NCI-H748 (cell line): ENCODE results near the gene C10orf105.

Experiments
- DNase-seq: peaks from one replicate; lab custom pipeline; 2025; ENCODE audit not compliant: unreplicated experiment; lab: John Stamatoyannopoulos, UW

C10orf105 gene, protein sequence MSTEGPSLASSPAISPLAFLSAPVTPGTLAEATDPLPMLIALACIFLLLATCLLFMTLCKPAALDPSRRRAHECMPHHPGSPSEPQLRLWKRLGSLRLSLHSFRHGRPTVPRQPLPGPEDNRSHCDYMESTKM

DNA sequence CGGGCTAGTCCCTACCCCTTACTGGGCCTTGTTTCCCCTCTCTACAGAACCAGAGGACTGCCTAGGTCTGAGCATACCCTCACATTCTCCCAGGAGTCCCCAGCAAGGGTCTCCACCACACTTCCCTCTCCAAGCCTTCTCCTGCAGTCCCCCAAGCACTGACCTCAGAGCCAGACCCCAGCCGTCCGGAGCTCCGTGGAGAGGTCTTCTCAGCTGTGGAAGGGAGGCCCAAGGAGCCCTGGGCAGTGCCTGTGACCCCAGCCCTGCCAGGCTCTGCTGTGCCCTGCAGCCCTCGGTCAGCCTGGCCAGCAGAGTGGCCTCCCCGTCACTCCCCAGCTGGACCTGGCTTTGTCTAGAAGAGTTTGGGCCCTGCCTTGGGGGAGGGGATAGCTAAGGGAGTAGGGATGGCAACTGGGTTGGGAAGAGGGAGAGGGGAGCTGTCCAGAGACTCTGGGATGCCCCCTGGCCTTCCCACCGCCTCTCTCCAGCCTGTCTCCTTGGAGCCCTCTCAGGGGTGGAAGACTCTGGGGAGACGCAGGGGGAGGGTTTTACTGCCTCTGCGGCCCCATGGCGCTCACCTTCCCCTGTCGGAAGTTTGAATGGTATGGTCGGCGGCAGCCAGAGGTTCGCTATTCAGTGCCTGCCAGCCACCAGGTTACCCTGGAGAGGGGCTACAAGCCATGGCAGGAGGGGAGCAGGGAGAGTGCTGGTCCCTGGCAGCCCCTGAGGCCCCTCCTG, at the start of gene C10orf105:
C10orf105 (minus strand) TSS at position 315 of the 738 bp plus-strand sequence. CDS start 3,441 bp downstream, outside the sequence.
- DNase-seq = no peak

DNA sequence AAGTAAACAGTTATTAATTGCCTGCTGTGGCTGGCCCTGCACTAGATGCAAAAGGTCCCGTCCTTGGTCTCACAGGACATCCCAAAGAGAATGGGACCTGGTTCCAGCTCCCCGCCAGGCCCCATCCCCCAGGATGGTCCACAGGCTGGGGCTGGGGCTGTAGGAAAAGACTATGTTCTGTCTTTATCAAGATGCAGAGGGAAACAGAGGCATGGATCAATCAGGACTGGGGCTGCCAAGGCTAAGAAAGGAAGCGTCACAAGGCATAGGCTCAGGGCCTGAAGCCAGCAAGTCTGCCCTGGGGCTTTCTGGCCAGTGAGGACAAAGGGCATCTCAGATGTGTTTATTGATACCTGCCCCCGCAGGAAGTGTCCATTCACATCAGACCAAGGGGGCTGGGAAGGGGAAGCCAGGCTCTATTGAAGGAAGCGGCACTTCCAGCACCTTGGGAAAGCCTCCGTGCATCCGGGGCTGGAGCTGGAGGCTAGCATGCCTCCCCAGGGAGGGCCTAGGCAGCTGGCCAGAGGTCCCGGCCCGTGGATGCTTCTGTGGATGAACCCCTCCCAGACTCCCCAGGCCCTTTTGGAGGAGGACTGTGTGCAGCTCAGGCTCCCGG, 48.0 kb upstream of the C10orf105 start:
- peak; percentile 24 for DNase-seq

DNA sequence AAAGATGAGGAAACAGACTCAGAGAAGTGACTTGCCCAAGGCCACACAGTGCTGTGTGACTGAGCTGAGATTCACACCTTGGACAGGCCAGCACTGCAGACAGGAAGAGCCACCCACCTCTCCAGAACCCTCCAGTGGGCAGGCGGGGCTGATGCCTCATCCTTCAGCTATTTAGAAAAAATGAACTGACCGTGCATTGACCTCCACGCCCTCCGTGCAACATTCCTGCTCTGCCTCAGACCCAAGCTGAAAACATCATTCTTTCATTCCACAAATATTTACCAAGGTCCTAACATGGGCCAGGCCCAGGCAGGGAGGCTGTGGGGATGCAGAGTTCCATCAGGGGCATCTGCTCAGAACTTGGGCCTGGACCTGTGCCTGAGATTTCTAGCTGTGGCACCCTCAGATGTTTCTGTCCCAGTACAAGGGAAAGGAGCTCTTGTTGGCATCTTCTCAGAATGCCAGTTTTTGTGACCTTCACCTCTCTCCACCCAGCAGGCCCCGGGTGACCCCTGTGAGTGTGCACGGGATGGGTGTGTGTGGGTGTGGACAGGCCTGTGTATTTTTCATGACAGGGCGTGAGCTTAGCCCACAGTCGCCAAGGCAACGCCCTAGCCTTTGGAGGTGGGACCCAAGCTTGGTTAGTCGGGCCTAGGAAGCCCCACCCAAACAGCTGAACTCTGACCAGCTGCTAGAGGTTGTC, 47.3 kb upstream of the C10orf105 start:
- DNase-seq = peak; percentile 78

DNA sequence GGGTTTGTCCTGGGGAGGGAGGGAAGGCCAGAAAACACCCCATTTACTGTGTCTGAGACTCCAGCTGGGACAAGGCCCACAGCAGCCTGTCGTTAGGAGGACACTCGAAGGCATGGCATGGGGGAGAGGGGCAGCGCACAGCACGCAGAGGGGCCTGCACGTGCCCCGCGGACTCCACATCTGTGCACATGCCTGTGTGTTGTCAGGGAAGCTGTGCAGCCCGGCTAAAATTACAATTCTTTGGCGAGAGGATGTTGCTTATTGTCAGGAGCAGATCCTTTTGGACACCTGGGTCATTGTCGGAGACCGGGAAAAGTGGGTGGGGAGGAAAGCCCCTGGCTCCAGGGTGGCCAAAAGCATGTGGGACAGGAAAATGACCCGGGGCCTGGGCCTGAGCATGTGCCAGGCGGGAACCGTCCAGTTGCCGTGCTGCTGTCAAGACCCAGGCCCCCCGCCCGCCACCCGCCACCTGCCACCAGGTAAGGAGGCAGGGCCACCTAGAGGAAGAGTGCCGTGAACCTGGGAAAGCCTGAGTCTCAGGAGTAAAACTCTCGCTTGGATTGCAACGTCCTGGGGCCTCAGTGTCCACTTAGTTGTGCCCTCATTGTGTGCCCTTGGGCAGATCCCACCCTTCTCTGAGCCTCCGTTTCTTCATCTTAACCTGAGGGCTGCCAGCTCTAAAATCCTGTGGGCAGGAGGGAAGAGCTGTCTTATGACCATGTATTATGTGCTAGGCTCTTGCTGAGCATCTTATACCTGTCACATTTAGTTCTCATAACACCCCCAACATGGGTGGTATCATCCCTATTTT, 46.5 kb upstream of the C10orf105 start:
- DNase-seq = no peak

DNA sequence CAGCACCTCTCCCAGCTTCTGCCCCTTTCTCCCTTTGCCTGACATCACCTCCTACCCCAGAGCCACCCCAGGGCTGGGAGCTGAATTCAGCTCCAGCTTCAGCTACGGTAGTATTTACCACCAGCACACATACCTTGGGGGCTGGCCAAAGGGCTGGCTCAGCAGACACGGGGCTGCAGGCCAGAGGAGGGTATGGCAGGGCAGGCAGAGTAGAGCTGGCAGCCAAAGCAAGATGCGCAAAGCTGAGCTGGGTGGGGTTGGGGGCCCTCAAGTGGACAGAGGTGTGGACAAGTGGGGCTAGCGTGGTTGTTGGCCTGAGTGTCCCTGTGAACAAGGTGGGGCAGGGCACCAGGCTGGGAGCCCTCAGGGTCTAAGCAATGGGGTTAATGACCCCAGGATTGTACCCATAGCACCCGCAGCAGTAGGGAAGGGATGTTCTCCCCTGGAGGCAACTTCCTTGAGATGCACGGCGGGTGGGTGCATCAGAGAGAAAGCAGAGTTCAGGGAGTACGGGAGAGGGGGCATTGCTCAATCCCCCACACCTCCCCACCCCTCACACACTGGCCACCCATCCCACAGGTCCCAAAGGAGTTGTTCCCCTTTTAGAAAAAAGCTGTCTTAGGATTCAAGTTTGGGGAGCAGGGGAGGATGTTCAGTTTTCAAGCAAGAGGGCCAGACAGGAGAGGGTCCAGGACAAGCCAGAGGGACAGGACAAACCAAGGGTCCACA, 45.8 kb upstream of the C10orf105 start:
- DNase-seq = no peak

DNA sequence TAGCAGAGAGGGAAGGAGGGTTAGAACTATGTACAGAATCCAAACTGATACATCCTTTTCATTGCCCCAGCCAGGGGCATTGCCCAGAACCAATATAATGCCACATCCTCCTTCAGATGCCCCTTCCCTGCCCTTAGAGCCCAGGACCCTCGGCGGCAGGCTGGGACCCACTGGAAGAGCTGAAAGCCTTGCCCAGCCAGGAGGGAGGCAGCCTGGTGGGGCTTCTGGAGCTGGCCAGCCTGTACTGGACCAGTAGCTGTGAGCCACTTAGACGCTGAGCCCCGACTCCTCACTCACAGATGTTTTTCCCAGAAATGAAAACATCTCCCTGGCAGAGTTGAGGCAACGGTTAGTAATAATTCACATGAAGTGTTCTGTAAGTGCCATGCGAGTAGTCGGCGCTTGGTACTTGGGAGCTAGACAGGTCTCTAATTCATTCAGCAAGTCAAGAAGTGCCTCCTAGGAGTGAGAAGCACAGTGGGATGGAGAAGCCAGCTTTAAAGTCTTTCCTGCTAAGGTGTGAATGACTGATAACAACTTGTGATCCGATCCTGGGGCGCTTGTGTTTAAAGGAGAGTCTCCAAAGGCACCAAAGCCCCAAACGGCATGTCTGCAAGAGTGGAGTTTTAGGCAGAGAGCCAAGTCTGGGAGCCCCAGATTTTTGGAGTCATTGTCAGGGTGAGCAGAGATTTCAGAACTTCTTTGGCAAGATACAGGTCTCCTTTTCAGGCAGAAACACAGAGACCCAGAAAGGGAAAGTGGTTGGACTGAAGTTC, 44.0 kb upstream of the C10orf105 start:
- no peak for DNase-seq

DNA sequence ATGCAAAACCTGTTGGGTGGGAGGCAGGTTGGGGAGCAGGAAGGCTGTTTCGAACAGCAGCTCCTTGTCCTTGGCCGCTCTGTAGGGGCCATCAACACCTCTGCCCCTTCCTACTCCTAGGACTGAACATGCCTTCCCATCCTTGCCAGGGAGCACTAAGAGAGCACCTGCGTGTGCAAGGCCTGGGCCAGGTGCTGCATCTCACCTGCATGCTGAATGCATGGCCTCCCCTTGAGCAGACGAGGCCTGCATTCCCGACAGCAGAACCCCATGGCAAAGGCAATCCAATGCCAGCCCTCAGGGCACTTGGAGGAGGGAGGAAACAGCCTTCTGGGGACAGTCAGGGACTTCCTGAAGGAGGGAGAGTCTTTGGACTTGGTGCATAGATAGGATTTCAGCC, 42.7 kb upstream of the C10orf105 start:
- DNase-seq = no peak

DNA sequence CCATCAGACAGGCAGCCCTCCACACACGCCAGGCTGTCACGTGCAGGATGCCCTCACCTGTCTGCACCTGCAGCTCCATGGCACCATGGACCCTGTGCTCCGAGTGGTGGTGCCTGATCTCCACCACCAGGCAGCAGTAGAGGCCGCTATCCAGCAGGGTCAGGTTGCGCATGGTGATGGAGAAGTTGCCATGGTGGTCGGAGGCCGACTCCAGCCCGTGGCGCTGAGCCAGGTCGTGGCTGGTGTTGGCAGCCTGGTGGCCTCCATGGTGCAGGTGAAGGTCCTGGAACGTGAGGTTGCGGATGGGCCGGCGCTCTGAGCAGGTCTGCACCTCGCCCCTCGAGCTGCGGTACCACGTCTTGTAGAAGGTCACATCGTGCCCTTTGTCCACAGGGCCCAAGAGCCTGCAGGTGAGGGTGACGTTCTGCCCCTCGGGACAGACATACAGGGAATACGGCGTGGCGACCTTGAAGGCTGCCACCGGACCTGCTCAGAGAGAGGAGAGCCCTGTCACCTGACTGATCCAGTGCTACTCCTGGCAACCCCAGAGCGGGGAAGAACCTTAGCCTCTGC, 42.0 kb upstream of the C10orf105 start:
- no peak for DNase-seq

DNA sequence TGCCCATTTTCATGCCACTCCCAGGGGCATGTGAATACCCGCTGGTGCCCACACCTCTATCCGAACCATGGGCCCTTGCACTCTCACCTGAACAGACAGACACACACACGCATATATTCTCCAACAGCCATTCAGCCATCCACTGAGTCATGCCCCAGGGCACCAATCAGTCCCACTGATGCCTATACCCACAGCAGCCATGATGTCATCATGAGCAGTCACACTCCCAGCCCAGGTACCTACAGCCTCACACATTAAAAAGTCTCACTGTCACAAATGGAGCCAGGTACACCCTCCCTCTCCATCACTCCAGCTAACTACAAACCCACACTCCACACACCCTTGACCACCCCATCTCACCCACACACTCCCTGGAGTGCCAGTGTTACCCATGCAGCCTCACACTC, 41.5 kb upstream of the C10orf105 start:
- DNase-seq = no peak

DNA sequence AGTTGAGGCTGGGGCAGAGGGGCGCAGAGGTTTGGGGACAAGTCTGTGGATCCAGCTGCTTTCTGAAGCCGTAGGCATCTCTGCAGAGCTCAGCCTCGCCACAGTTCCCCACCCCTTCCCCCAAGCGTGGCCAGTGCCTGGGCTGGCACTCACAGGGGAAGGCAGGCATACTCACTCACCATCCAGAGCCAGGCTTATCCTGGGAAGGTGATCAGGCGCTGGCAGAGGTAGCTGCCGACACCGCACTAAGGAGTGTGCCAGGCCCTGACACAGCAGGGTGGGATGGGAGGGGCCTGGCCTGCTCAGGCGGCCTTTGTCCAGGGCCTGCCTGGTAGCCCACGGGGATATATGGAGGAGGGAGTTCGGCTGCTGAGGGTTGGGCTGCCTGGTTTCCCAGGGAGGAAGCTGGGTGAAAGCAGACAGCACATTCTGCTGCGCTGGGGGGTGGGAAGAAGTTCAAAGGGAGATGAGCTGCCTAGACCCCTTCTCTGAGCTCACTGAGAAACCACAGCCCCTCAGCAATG, 37.9 kb upstream of the C10orf105 start:
- no peak for DNase-seq

DNA sequence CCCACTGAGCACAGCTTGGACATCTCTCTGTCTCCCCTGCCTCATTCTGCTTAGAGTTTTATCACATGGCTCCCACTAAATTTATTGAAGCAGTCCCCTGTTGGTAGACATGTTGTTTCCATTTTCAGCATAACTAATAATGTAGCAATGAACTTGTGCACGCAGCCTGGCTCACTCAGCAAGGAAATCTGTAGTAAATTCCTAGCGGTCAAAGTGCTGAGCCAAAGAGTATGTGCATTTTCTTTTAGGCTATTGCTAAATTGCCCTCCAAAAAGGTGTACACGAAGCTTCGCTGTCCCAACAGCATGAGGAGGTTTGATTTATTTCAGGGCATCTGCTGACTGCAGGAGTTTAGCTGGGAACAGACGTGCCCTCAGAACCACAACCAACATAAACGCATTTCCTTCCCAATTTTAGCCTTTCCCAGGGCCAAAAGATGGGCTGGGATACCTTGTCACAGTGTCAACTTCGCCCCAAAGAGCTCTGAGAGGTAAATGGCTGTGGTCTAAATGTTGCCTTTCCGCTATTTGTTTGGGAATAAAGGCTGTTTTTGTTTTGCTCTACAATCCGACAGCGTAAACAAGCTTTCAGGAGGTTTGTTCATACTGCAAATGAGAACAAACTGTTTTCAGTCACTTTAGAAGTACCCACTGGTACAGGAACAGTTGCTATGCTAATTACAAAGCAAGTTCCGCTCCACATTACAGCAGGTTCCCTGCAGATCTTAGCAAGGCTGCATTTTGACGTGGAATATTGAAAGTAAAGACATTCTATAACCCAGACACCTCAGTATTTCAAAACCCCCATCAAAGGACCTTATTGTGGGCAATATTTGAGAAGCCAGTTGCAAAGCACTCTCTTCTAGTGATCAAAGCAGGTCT, 37.0 kb upstream of the C10orf105 start:
- no peak for DNase-seq

DNA sequence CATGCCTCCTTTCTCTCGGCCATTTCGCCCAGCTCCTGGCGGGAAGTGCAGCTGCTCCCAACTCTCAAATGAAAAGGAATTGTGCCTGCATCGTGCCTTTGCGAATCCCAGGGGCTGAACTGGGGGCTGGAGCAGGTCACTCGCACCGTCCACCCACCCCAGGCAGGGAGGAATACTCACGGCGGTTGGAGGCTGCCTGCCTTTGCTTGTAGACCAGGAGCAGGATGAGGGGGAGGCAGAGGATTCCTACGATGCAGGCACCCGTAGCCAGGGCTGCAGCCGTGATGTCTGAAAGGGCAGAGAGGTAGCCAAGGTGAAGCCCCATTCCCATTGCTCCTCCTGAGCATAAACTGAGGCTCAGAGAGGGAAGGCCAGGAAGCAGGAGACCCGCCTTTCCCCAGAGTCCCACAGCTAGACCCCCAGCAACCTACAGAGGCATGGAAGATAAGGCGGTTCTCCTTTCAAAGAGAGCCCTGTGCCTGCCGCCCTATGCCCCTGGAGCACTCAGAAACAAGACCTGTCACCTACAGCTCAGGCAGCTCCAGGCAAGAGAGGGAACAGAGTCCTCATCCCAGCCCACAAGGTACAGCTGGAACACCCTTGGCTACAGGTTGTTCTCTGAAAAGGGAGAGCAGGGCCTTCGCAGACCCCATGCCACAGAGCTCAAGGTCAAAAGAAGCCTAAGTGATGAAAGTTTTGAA, 35.8 kb upstream of the C10orf105 start:
- DNase-seq = no peak

DNA sequence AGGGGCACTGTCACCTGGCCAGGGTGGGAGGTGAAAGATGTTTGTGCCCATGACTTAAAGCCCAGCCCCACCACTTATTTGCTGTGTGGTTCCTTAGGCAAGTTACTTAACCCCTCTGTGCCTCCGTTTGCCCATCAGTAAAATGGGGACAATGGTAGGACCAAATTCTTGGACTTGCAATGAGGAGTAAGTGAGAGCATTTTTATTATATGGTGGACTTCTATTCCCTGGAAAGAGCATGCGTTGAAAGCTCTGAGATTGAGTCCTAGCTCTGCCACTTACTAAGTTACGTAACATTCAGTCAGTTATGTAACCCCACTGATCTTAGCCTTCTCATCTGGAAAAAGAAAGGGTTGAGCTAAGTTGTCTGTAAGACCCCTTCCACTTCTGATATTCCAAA, 35.0 kb upstream of the C10orf105 start:
- DNase-seq = no peak

DNA sequence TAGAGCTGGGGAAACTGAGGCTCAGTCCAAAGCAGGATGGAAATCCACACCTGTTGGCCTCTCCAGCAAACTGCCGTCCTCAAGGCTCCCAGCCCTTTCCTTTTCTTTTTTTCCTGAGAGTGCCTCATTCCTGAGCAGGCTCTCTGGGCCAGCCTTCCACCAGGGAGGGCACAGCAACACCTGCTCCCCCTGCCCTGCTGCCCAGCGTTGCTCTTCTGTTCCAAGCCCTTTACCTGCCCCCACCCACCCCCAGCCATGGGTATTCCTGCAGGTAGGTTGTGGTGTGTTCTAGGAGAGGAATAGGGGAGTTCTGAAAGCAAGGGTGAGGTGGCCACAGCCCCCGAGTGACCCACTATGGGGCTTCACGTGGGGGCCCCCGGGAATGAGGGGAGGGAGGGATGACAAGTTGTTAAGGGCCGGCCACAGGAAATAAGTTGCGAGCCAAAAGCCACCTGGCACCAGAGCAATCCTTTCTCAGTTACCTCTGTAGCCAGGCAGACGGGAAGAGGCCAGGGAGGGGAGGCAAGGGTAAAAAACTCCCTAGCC, 34.5 kb upstream of the C10orf105 start:
- DNase-seq = no peak

DNA sequence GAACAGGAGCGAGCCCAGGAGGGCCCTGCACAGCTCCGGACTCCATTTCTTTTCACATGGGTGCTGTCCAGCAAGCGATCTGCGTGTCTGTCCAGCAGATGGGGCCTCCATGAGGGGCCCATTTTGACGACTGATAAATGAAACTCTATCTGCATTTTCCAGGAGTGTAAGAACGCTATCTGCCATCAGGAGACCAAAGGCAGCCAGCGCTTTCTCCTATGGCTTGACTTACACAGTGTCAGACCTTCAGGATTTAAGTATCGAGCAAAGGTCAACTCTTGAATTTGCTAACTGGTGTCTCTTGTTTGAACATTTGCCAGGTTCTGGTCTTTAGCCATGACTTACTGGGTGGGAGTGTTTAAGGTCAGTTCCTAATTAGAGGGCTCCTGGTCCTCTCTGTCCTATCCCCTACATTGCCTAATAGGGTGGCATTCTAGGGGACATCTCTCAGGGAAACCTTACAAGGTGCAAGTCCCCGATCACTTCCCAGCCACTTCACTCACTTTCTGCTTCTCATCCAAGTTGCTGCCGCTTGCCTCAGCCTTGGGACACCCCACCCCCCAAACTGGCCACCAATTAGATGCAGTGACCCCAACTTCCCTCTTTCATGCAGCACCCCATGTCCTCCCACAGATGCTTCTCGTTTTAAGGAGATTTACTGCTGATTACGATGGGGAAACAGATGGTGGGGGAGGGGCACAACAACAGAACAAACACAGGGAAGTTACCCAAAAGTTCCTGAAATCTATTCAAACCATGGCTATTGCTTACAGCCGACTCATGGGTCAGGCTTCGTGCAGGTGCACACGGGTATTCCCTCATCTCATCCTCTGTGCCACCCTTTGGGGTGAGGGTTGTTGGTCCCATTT, 33.7 kb upstream of the C10orf105 start:
- DNase-seq = no peak

DNA sequence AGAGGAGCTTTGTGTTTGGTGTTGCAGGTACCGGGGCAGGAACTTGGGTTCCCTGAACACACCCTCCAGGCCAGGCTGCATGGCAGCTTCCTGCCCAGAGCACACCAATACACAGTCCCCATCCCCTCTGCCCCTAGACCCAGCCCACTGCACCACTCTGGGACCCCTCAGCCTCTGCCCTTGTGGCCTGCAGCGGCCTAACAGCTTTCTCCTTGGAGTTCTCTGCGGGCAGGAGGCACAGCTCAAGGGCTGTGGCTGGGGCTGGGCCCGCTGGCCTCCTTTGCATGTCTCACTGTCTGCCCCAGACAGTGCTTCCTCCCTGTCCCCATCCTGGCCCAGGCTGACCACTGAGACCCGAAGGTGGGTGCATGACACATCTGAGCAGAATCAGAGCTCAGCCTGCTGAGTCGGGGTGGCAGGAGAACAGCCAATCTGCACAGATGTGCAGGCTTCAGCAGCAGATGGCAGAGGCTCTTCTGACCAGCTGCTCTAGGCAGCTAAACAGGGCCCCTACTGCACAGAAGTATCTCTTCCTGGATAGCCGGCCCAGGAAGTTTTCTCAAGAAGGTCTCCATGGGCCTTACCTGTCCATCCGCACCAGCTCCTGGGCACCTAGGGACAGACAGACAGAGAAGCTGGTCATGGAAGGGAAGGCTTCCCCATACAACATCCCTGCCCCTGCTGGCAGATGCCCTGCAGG, 33.0 kb upstream of the C10orf105 start:
- no peak for DNase-seq
